Peyer's patch (tissue), 4 donors: ENCODE data around the gene PSD. TPM values are rescaled to one million over a fixed set of nuclear protein-coding genes. Genes with fewer than 3 reads are reported as not detected.

ENCODE experiments used
- DNase-seq, 3 donors: peaks; one replicate each; pipeline ENCODE4 v3.0.0-alpha.2; 2017 to 2019
- H3K27ac ChIP-seq, 4 donors: fragments of 200-600 bp; sonication (generic); one replicate each; pipeline ENCODE4 v1.5.1; 2016 to 2019
- H3K27me3 ChIP-seq, 2 donors: fragments of 200-600 bp; sonication (generic); one replicate each; pipeline ENCODE4 v1.5.1; 2019
- H3K36me3 ChIP-seq, 3 donors: fragments of 200-600 bp; sonication (generic); one replicate each; pipeline ENCODE4 v1.5.1; 2016 to 2019
- H3K4me1 ChIP-seq, 4 donors: fragments of 200-600 bp; sonication (generic); one replicate each; pipeline ENCODE4 v1.5.1; 2016 to 2019
- H3K4me3 ChIP-seq, 4 donors: fragments of 200-600 bp; sonication (generic); 1 replicate in 3 of 4; 2 replicates in 1 of 4; pipeline ENCODE4 v1.5.1; 2016 to 2019; ENCODE audit warnings: mild to moderate bottlenecking in 1 of 4
- H3K9me3 ChIP-seq, 4 donors: fragments of 200-600 bp; sonication (generic); one replicate each; pipeline ENCODE4 v1.5.1; 2016 to 2019; ENCODE audit warnings: mild to moderate bottlenecking in 1 of 4
- CTCF ChIP-seq, 6 experiments: fragments of 450-650 bp in 4 of 6; fragments of 200-600 bp in 2 of 6; sonication (generic) in 1 of 6; IDR thresholded peaks; one replicate each; pipeline ENCODE4 v1.5.1; 2017 to 2019; ENCODE audit warnings: antibody characterized with exemption in 6 of 6, mild to moderate bottlenecking in 3 of 6, moderate library complexity in 1 of 6
- POLR2A ChIP-seq, 2 donors: fragments of 450-650 bp; IDR thresholded peaks; one replicate each; pipeline ENCODE4 v1.5.1; 2017; ENCODE audit warnings: antibody characterized with exemption in 2 of 2, mild to moderate bottlenecking in 2 of 2, moderate library complexity in 2 of 2
- total RNA-seq, 4 donors: library from RNA; depleted of rRNA; stranded (reverse); fragments of >200 nt; gene quantifications; one replicate each; pipeline ENCODE4 v1.1.0, GENCODE V29; 2016

The PSD gene
- total RNA-seq, 4 donors from 2014 or later, result 1.6 to 14.3 (median 6.3) TPM; not detected in 1

GRCh38 chr10:102420714-102421506 lies 2.3 kb upstream of the PSD start, which contains the start of gene FBXL15:
FBXL15 (plus strand) TSS chr10:102420836; CDS start chr10:102421130, 294 bp downstream.
- peaks cover 0 to 41% (median 26%) of the 10 kb centered on the region in 4 donors for H3K4me1 ChIP-seq
- H3K4me3 ChIP-seq, result peak within 1 kb of the TSS; percentile 75 to 99 (median 90)
- peak within 1 kb of the TSS; percentile 85 to 96 (median 93) for H3K27ac ChIP-seq
- DNase-seq, result peak; percentile 95 to 98 (median 96)
- peaks cover 0 to 21% (median 0%) of the 10 kb centered on the region in 3 donors for H3K36me3 ChIP-seq
- peaks cover 0 to 4% of the 10 kb centered on the region in 2 donors for H3K27me3 ChIP-seq
- TF ChIP-seq CTCF (IDR thresholded peaks at IDR 0.05) (peak in 2 of 6 experiments; percentile 15 to 47), POLR2A (IDR thresholded peaks at IDR 0.05) (peak; percentile 36 to 48)
- no peaks in the 10 kb centered on the region for H3K9me3 ChIP-seq

GRCh38 chr10:102420181-102420713 lies 1.7 kb upstream of the PSD start:
- Histone ChIP-seq H3K9me3 (no peaks in the 10 kb centered on the region), H3K4me1 (peaks cover 0 to 41% (median 26%) of the 10 kb centered on the region in 4 donors), H3K36me3 (peaks cover 0 to 21% (median 0%) of the 10 kb centered on the region in 3 donors), H3K27me3 (peaks cover 0 to 4% of the 10 kb centered on the region in 2 donors), H3K27ac (peak overlapping the region; percentile 85 to 96 (median 93)), H3K4me3 (peak overlapping the region; percentile 75 to 99 (median 90))
- TF ChIP-seq POLR2A (IDR thresholded peaks at IDR 0.05), result no peak
- no peak for TF ChIP-seq CTCF (IDR thresholded peaks at IDR 0.05)
- peak in 1 of 3 donors; percentile 47 for DNase-seq

- Histone ChIP-seq H3K27me3 (peaks cover 0 to 4% of the 10 kb centered on the region in 2 donors), H3K27ac (peak overlapping the region in 2 of 4 donors; percentile 92 to 94), H3K4me3 (peak overlapping the region; percentile 75 to 99 (median 90)), H3K36me3 (peaks cover 0 to 17% (median 0%) of the 10 kb centered on the region in 3 donors), H3K9me3 (no peaks in the 10 kb centered on the region), H3K4me1 (peaks cover 0 to 41% (median 26%) of the 10 kb centered on the region in 4 donors)
- DNase-seq, result peak; percentile 35 to 71 (median 69)
- TF ChIP-seq CTCF (IDR thresholded peaks at IDR 0.05) (no peak), POLR2A (IDR thresholded peaks at IDR 0.05) (no peak)
Observed at GRCh38 chr10:102419269-102420180, 940 bp upstream of the PSD start.

- no peaks in the 10 kb centered on the region for H3K9me3 ChIP-seq
- H3K4me3 ChIP-seq, result no peak overlapping the region
- peaks cover 0 to 18% (median 16%) of the 10 kb centered on the region in 4 donors for H3K4me1 ChIP-seq
- DNase-seq, result no peak
- no peak for TF ChIP-seq POLR2A (IDR thresholded peaks at IDR 0.05)
- TF ChIP-seq CTCF (IDR thresholded peaks at IDR 0.05), result no peak
- peaks cover 0 to 4% of the 10 kb centered on the region in 2 donors for H3K27me3 ChIP-seq
- no peaks in the 10 kb centered on the region for H3K36me3 ChIP-seq
- H3K27ac ChIP-seq, result no peak overlapping the region
Observed at GRCh38 chr10:102416695-102417094, 1.9 kb downstream of the PSD start.

GRCh38 chr10:102416283-102416682 lies 2.3 kb downstream of the PSD start:
- no peak overlapping the region for H3K4me3 ChIP-seq
- TF ChIP-seq CTCF (IDR thresholded peaks at IDR 0.05), result no peak
- H3K9me3 ChIP-seq, result no peaks in the 10 kb centered on the region
- no peak for DNase-seq
- peaks cover 0 to 18% (median 15%) of the 10 kb centered on the region in 4 donors for H3K4me1 ChIP-seq
- peaks cover 0 to 4% of the 10 kb centered on the region in 2 donors for H3K27me3 ChIP-seq
- H3K36me3 ChIP-seq, result no peaks in the 10 kb centered on the region
- H3K27ac ChIP-seq, result no peak overlapping the region
